ENCODE measurements around the gene MARF1.
"Not testable (repeated sequence)": the region's sequence is repeated elsewhere in the genome, so short reads cannot be mapped to it uniquely, and the experiment has no call there.

GRCh38 chr16:15573896-15574613, 68.9 kb downstream of the MARF1 start:
- not testable (repeated sequence) for TF ChIP-seq POLR2A, POLR2AphosphoS5 (IDR thresholded peaks at IDR 0.05; ENCODE audit: low read depth, low read length)

All from GM12892 (cell line).